ENCODE measurements around the gene KDM4C. TPM values are rescaled to one million over a fixed set of nuclear protein-coding genes. Genes with fewer than 3 reads are reported as not detected.

Gene KDM4C
- total and polyA plus RNA-seq, 2 of the 4 experiments (the other 2 are of a cell fraction): 11.8 to 23.8 TPM

DNA sequence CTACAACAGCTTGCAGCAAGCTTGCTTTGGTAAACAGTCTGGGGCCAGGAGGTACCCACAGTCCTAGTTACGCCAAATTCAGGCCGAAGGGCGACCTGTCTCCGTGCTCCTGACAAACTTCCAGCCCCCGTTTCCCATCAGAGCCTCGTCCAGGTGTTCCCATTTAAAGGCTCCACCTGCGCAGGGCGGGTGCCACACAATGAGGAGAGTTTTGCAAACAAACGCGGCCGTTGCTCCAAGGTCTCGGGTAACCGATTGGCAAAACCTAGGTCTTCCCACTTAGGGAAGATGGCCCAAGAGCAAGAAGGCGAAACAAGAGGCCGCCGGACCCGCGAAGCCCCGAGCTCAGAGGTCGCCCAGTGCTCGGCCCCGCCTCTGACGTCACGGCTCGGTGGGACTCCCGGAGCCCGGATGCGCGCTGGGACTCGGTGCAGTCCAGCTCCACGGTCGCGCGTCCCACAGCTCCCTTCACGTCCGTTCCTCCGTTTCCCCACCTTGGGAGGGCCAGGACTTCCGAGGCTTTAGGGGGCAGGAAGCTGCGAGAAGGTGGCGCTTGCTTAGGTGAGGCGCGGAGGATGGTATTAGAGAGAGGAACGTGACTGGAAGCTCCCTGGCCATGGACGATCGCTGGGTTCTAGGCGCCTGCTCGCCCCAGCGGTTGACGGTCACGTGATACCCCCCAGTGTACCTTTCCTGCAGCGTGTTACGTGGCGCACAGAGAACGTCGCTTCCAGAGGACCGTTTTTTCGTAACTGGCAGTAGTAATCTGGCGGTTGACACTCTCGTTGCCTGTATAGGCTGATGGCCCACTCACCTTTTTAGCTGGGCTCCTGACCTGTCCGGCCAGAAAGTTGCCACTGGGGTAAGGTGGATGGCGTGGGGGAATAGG, 41.8 kb upstream of the KDM4C start:
- Histone ChIP-seq H3K4me1 (ENCODE audit: control insufficient read depth, insufficient read depth, low read length) (peaks cover 2% of the 10 kb centered on the region; the same call in 1 of the 2 replicates), H3K4ac (ENCODE audit: low read depth, low read length) (no peak overlapping the region; the same call in 1 of the 2 replicates), H3K9ac (ENCODE audit: low read depth, low read length) (peak overlapping the region; percentile 43; the same call in 1 of the 2 replicates), H3K79me1 (ENCODE audit: low read depth in 1 of 2, low read length in 2 of 2) (no peaks in the 10 kb centered on the region), H3K27ac (ENCODE audit: insufficient read depth, low read length) (no peak overlapping the region; the same call in 1 of the 2 replicates), H4K5ac (ENCODE audit: low read depth, low read length) (peak overlapping the region; percentile 56; the same call in 1 of the 2 replicates), H3K9me1 (ENCODE audit: insufficient read depth, low read length) (peaks cover 5% of the 10 kb centered on the region; the same call in 1 of the 2 replicates), H3K18ac (ENCODE audit: low read depth, low read length) (no peak overlapping the region), H3K36me3 (ENCODE audit: control insufficient read depth, insufficient read depth, low read length) (no peaks in the 10 kb centered on the region), H2AFZ (replicated peaks; ENCODE audit: low read length, poor library complexity) (peak overlapping the region; percentile 95), H2AK5ac (ENCODE audit: low read depth, low read length) (no peak overlapping the region), H4K20me1 (ENCODE audit: insufficient read depth, low read length) (no peaks in the 10 kb centered on the region), H2AK9ac (replicated peaks; ENCODE audit: low read depth, low read length, poor library complexity) (peak overlapping the region; percentile 24), H4K8ac (ENCODE audit: low read depth in 2 of 2, low read length in 2 of 2) (peak overlapping the region; percentile 41 to 94; a peak in 3 of 4 replicates), H3K23ac (ENCODE audit: low read depth, low read length) (no peak overlapping the region), H2BK5ac (ENCODE audit: low read depth, low read length, poor library complexity, severe bottlenecking) (no peak overlapping the region), H3K9me3 (ENCODE audit: control insufficient read depth, insufficient read depth, low read length) (no peaks in the 10 kb centered on the region), H4K91ac (ENCODE audit: insufficient read depth, low read depth, low read length) (no peak overlapping the region; the same call in 1 of the 2 replicates), H2BK120ac (ENCODE audit: low read depth, low read length) (peak overlapping the region; percentile 40; the same call in 1 of the 2 replicates), H3K56ac (ENCODE audit: extremely low read depth, insufficient read depth, low read length) (no peak overlapping the region), H3K4me2 (ENCODE audit: low read depth, low read length) (peak overlapping the region; percentile 85), H3K14ac (replicated peaks; ENCODE audit: low read depth, low read length) (peak overlapping the region; percentile 89; the same call in 1 of the 2 replicates), H3K4me3 (ENCODE audit: insufficient read depth, low read depth, low read length) (peak overlapping the region; percentile 43), H3K27me3 (ENCODE audit: control insufficient read depth, insufficient read depth, low read length) (peaks cover 2% of the 10 kb centered on the region; the same call in 1 of the 2 replicates), H2BK15ac (ENCODE audit: low read depth, low read length) (no peak overlapping the region), H2BK20ac (ENCODE audit: low read depth, low read length) (no peak overlapping the region)
- no TSS peak for BruUV-seq (replicated peaks)
- ChIA-PET POLR2A (ENCODE audit: unreplicated experiment) (interaction anchor here (0.6 kb wide), 1 partner anchor 34 kb away, joined by 12 read pairs; no protein-coding TSS in a partner anchor), CTCF (interaction anchor here (0.6 kb wide), 1 partner anchor 24 kb away, joined by 3 read pairs; no protein-coding TSS in a partner anchor)
- no peak for DNase-seq
- no peak for TF ChIP-seq RFX5 (IDR thresholded peaks at IDR 0.05; ENCODE audit: low read depth, low read length)
- TF ChIP-seq, protein P1, sequence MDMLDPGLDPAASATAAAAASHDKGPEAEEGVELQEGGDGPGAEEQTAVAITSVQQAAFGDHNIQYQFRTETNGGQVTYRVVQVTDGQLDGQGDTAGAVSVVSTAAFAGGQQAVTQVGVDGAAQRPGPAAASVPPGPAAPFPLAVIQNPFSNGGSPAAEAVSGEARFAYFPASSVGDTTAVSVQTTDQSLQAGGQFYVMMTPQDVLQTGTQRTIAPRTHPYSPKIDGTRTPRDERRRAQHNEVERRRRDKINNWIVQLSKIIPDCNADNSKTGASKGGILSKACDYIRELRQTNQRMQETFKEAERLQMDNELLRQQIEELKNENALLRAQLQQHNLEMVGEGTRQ (IDR thresholded peaks at IDR 0.05; ENCODE audit: low read depth, low read length): no peak
- TF ChIP-seq, protein P2, sequence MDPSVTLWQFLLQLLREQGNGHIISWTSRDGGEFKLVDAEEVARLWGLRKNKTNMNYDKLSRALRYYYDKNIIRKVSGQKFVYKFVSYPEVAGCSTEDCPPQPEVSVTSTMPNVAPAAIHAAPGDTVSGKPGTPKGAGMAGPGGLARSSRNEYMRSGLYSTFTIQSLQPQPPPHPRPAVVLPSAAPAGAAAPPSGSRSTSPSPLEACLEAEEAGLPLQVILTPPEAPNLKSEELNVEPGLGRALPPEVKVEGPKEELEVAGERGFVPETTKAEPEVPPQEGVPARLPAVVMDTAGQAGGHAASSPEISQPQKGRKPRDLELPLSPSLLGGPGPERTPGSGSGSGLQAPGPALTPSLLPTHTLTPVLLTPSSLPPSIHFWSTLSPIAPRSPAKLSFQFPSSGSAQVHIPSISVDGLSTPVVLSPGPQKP (IDR thresholded peaks at IDR 0.05; ENCODE audit: borderline replicate concordance, low read depth, low read length): no peak
- no peak for TF ChIP-seq BHLHE40 (IDR thresholded peaks at IDR 0.05; ENCODE audit: low read depth, low read length)
- peak; percentile 81 for ATAC-seq (ENCODE audit: low read depth)
- intact Hi-C loops (cut with micrococcal nuclease) (no loop called here), in situ Hi-C loops (cut with MboI; ENCODE audit: low sequenced_read_pairs) (no loop called here), dilution Hi-C loops (cut with HindIII; ENCODE audit: low sequenced_read_pairs, unreplicated experiment) (no loop called here)
- 27% methylated on average over 28 of the region's 61 CpGs; no CpG with 5 or more reads in 1 of the 2 experiments for WGBS, 2 experiments (ENCODE audit: extremely low coverage in 2 of 2, insufficient read length in 1 of 2)
